ENCODE data around the gene PRPS1. TPM values are rescaled to one million over a fixed set of nuclear protein-coding genes. Genes with fewer than 3 reads are reported as not detected.
A peak's percentile ranks its signal among the peaks of the same experiment; 100 is the strongest.

Gene PRPS1
- total RNA-seq, 1 donor from 2014 or later = 264 TPM

DNA sequence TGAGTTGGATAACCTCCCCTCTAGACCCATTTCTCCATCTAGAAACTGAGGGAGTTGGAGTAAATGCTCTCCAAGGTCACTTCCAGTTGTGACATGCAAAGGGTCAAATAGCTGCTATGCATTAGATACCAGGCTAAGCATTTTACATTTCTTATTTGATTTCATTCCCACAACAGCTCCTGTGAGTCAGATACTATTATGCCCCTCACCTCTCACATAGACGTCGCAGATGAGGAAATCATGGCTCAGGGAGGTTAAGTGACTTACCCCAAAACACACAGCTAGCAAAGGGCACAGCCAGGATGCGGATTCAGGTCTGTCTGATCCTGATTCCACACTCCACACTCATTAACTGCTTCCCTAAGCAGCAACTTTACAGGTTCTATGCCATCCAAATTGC lies 57.7 kb downstream of the PRPS1 start:
- Mint-ChIP-seq H3K27me3 (ENCODE audit: insufficient read depth, low read depth) (peaks cover 10% of the 10 kb centered on the region), H3K36me3 (no peaks in the 10 kb centered on the region), H3K9me3 (no peaks in the 10 kb centered on the region), H3K4me1 (peaks cover 49% of the 10 kb centered on the region), H3K27ac (no peak overlapping the region), H3K4me3 (no peak overlapping the region)
- no peak overlapping the region for H3K4me3 ChIP-seq
- H3K36me3 ChIP-seq = no peaks in the 10 kb centered on the region
- no peak overlapping the region for H3K9ac ChIP-seq
- no peaks in the 10 kb centered on the region for H4K20me1 ChIP-seq (ENCODE audit: low read depth)
- TF ChIP-seq EZH2phosphoT487 (IDR thresholded peaks at IDR 0.05) (no peak), EZH2 (IDR thresholded peaks at IDR 0.05) (no peak)
- TF ChIP-seq, protein P1, sequence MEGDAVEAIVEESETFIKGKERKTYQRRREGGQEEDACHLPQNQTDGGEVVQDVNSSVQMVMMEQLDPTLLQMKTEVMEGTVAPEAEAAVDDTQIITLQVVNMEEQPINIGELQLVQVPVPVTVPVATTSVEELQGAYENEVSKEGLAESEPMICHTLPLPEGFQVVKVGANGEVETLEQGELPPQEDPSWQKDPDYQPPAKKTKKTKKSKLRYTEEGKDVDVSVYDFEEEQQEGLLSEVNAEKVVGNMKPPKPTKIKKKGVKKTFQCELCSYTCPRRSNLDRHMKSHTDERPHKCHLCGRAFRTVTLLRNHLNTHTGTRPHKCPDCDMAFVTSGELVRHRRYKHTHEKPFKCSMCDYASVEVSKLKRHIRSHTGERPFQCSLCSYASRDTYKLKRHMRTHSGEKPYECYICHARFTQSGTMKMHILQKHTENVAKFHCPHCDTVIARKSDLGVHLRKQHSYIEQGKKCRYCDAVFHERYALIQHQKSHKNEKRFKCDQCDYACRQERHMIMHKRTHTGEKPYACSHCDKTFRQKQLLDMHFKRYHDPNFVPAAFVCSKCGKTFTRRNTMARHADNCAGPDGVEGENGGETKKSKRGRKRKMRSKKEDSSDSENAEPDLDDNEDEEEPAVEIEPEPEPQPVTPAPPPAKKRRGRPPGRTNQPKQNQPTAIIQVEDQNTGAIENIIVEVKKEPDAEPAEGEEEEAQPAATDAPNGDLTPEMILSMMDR (IDR thresholded peaks at IDR 0.05) = no peak
- H3K27me3 ChIP-seq = no peaks in the 10 kb centered on the region
- H2AFZ ChIP-seq (replicated peaks) = no peak overlapping the region
- H3K9me3 ChIP-seq (ENCODE audit: low read depth) = no peaks in the 10 kb centered on the region
- H3F3A ChIP-seq (ENCODE audit: low read depth) = no peaks in the 10 kb centered on the region
- no peaks in the 10 kb centered on the region for H3K79me2 ChIP-seq (ENCODE audit: low read depth)
- H3K4me2 ChIP-seq = no peak overlapping the region
- DNase-seq (ENCODE audit: low spot score) = no peak
- H3K4me1 ChIP-seq = peaks cover 3% of the 10 kb centered on the region
- H3K27ac ChIP-seq = no peak overlapping the region

DNA sequence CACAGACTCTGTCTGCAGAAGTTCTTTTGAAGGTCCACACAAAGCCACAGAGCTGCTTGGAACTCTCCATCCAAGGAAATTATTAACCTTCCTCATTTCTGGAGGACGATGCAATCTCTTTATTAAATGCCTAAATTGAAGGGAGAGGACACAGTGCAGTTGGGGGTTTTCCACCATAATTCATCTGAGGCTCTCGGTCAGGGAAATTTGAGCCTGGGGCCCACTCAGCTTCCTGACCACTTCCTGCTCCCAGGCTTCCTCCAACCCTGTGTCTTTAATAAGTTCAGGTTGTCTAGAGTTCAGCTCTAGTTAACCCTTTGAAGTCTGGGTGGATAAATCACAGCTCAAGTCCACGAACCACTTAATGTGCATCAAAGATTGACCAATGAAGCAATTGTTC lies 58.5 kb downstream of the PRPS1 start:
- Histone ChIP-seq H3K27ac (no peak overlapping the region), H3K9me3 (ENCODE audit: low read depth) (no peaks in the 10 kb centered on the region), H4K20me1 (ENCODE audit: low read depth) (no peaks in the 10 kb centered on the region), H3K4me1 (peaks cover 3% of the 10 kb centered on the region), H3K27me3 (no peaks in the 10 kb centered on the region), H3K9ac (no peak overlapping the region), H2AFZ (replicated peaks) (no peak overlapping the region), H3K4me2 (no peak overlapping the region), H3K4me3 (no peak overlapping the region), H3F3A (ENCODE audit: low read depth) (no peaks in the 10 kb centered on the region), H3K36me3 (no peaks in the 10 kb centered on the region), H3K79me2 (ENCODE audit: low read depth) (no peaks in the 10 kb centered on the region)
- Mint-ChIP-seq H3K4me1 (peaks cover 49% of the 10 kb centered on the region), H3K9me3 (no peaks in the 10 kb centered on the region), H3K4me3 (no peak overlapping the region), H3K27ac (peak overlapping the region; percentile 39), H3K36me3 (no peaks in the 10 kb centered on the region), H3K27me3 (ENCODE audit: insufficient read depth, low read depth) (peaks cover 10% of the 10 kb centered on the region)
- DNase-seq (ENCODE audit: low spot score) = no peak
- TF ChIP-seq EZH2 (IDR thresholded peaks at IDR 0.05) (no peak), EZH2phosphoT487 (IDR thresholded peaks at IDR 0.05) (no peak)
- TF ChIP-seq, protein P1 (IDR thresholded peaks at IDR 0.05) = no peak

DNA sequence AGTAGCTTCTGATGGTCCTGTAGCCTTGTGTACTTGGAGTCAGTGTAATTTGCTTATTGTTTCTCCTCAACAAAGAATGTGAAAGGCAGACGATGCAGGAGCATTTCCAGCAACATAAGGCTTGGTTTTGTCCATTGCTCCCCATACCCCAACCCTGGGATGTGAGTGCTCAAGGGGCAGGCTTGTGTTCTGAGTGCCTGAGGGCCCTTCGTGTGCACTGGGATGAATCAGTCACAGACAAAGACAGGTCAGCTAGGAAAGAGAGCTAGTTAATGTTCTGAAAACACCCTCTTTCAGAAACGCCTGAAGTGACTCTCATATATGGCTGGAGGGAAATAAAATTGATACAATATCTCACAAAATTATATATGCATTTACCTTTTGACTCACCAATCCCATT lies 59.1 kb downstream of the PRPS1 start:
- H3K9me3 ChIP-seq (ENCODE audit: low read depth) = no peaks in the 10 kb centered on the region

More for the DNA sequence above, 59.1 kb downstream of the PRPS1 start:
- no peak overlapping the region for H3K4me2 ChIP-seq
- no peaks in the 10 kb centered on the region for H3K27me3 ChIP-seq
- H3K4me1 Mint-ChIP-seq = peaks cover 49% of the 10 kb centered on the region
- H3K27ac Mint-ChIP-seq = no peak overlapping the region
- no peaks in the 10 kb centered on the region for H3K36me3 ChIP-seq
- peaks cover 3% of the 10 kb centered on the region for H3K4me1 ChIP-seq
- no peaks in the 10 kb centered on the region for H3F3A ChIP-seq (ENCODE audit: low read depth)
- TF ChIP-seq EZH2phosphoT487 (IDR thresholded peaks at IDR 0.05) = no peak
- TF ChIP-seq EZH2 (IDR thresholded peaks at IDR 0.05) = no peak
- TF ChIP-seq, protein P1 (IDR thresholded peaks at IDR 0.05) = no peak
- H3K36me3 Mint-ChIP-seq = no peaks in the 10 kb centered on the region
- no peaks in the 10 kb centered on the region for H3K79me2 ChIP-seq (ENCODE audit: low read depth)
- H3K27me3 Mint-ChIP-seq (ENCODE audit: insufficient read depth, low read depth) = peaks cover 6% of the 10 kb centered on the region
- H4K20me1 ChIP-seq (ENCODE audit: low read depth) = no peaks in the 10 kb centered on the region
- no peaks in the 10 kb centered on the region for H3K9me3 Mint-ChIP-seq
- DNase-seq (ENCODE audit: low spot score) = no peak
- no peak overlapping the region for H2AFZ ChIP-seq (replicated peaks)
- H3K4me3 Mint-ChIP-seq = no peak overlapping the region
- no peak overlapping the region for H3K4me3 ChIP-seq
- H3K9ac ChIP-seq = no peak overlapping the region
- H3K27ac ChIP-seq = no peak overlapping the region
